HepG2 (cell line): ENCODE measurements around the gene TNS4.

Experiments used
- CEBPB ChIP-seq: IDR thresholded peaks from 2 replicates; pipeline ENCODE4 v1.6.1; 2011; ENCODE audit warnings: low read depth, low read length, improper control_type of control experiment, borderline replicate concordance
- HOXA9 ChIP-seq: sonication (generic); formaldehyde crosslinking; IDR thresholded peaks from 2 replicates; pipeline ENCODE4 v1.8.1; 2022; ENCODE audit warnings: missing genetic modification reagents, mild to moderate bottlenecking, moderate library complexity, borderline replicate concordance
- MXI1 ChIP-seq: IDR thresholded peaks from 3 replicates; pipeline ENCODE4 v1.6.1; 2012; ENCODE audit warnings: low read depth, low read length, inconsistent platforms, borderline replicate concordance
- PHB2 ChIP-seq: fragments of 450-650 bp; IDR thresholded peaks from 2 replicates; pipeline ENCODE4 v1.6.1; 2018; ENCODE audit not compliant: partially characterized antibody
- SCMH1 ChIP-seq: sonication (generic); formaldehyde crosslinking; IDR thresholded peaks from 2 replicates; pipeline ENCODE4 v1.9.0; 2021; ENCODE audit warnings: missing genetic modification reagents, mild to moderate bottlenecking, borderline replicate concordance
- TBL1XR1 ChIP-seq: fragments of 150-350 bp; IDR thresholded peaks from 2 replicates; pipeline ENCODE4 v1.6.1; 2014; ENCODE audit warnings: borderline replicate concordance, low read length; ENCODE audit not compliant: partially characterized antibody
- TBX3 ChIP-seq: fragments of 450-650 bp; IDR thresholded peaks from 2 replicates; pipeline ENCODE4 v1.6.1; 2017; ENCODE audit warnings: antibody characterized with exemption, mild to moderate bottlenecking, inconsistent platforms, borderline replicate concordance
- ZNF326 ChIP-seq: sonication (generic); formaldehyde crosslinking; IDR thresholded peaks from 2 replicates; pipeline ENCODE4 v1.4.0; 2020; ENCODE audit warnings: missing genetic modification reagents, borderline replicate concordance
- TF ChIP-seq, protein P1 (sequence below): sonication (generic); formaldehyde crosslinking; IDR thresholded peaks from 2 replicates; pipeline ENCODE4 v1.4.0; 2020; ENCODE audit warnings: missing genetic modification reagents
- TF ChIP-seq, protein P2 (sequence below): sonication (generic); formaldehyde crosslinking; IDR thresholded peaks from 2 replicates; pipeline ENCODE4 v1.4.0; 2020; ENCODE audit warnings: missing genetic modification reagents, borderline replicate concordance
- TF ChIP-seq, protein P3 (sequence below): sonication (generic); formaldehyde crosslinking; IDR thresholded peaks from 2 replicates; pipeline ENCODE4 v1.5.0; 2020; ENCODE audit warnings: mild to moderate bottlenecking, missing genetic modification reagents, moderate library complexity
- TF ChIP-seq, protein P4 (sequence below): sonication (generic); formaldehyde crosslinking; IDR thresholded peaks from 2 replicates; pipeline ENCODE4 v1.4.0; 2020; ENCODE audit warnings: missing genetic modification reagents

DNA sequence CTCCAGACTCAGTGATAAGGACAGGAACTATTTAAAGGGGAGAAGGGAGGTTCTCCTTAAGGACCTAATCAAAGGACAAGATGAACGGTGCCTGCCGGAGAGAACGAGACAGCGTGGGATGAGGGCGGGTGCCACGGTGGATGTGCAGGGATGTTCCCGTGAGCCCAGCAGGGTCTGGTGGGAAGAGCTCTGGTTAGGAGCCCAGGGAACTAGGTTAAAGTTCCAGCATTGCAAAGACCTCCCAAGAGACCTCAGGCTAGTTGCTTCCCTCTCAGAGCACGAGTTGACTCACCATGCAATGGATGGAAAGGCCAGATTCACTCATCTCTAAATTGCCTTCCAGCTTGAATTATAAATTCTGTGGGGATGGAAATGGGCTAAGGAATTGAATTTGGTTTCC lies 49.2 kb upstream of the TNS4 start:
- TF ChIP-seq, protein P1, sequence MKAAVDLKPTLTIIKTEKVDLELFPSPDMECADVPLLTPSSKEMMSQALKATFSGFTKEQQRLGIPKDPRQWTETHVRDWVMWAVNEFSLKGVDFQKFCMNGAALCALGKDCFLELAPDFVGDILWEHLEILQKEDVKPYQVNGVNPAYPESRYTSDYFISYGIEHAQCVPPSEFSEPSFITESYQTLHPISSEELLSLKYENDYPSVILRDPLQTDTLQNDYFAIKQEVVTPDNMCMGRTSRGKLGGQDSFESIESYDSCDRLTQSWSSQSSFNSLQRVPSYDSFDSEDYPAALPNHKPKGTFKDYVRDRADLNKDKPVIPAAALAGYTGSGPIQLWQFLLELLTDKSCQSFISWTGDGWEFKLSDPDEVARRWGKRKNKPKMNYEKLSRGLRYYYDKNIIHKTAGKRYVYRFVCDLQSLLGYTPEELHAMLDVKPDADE, result no peak
- TF ChIP-seq HOXA9 (CRISPR knock-in tag) (no peak), PHB2 (no peak), SCMH1 (CRISPR knock-in tag) (no peak), TBL1XR1 (no peak), ZNF326 (CRISPR knock-in tag) (no peak), TBX3 (no peak), MXI1 (no peak), CEBPB (no peak)
- TF ChIP-seq, protein P2, sequence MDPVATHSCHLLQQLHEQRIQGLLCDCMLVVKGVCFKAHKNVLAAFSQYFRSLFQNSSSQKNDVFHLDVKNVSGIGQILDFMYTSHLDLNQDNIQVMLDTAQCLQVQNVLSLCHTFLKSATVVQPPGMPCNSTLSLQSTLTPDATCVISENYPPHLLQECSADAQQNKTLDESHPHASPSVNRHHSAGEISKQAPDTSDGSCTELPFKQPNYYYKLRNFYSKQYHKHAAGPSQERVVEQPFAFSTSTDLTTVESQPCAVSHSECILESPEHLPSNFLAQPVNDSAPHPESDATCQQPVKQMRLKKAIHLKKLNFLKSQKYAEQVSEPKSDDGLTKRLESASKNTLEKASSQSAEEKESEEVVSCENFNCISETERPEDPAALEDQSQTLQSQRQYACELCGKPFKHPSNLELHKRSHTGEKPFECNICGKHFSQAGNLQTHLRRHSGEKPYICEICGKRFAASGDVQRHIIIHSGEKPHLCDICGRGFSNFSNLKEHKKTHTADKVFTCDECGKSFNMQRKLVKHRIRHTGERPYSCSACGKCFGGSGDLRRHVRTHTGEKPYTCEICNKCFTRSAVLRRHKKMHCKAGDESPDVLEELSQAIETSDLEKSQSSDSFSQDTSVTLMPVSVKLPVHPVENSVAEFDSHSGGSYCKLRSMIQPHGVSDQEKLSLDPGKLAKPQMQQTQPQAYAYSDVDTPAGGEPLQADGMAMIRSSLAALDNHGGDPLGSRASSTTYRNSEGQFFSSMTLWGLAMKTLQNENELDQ (CRISPR knock-in tag), result no peak
- TF ChIP-seq, protein P3, sequence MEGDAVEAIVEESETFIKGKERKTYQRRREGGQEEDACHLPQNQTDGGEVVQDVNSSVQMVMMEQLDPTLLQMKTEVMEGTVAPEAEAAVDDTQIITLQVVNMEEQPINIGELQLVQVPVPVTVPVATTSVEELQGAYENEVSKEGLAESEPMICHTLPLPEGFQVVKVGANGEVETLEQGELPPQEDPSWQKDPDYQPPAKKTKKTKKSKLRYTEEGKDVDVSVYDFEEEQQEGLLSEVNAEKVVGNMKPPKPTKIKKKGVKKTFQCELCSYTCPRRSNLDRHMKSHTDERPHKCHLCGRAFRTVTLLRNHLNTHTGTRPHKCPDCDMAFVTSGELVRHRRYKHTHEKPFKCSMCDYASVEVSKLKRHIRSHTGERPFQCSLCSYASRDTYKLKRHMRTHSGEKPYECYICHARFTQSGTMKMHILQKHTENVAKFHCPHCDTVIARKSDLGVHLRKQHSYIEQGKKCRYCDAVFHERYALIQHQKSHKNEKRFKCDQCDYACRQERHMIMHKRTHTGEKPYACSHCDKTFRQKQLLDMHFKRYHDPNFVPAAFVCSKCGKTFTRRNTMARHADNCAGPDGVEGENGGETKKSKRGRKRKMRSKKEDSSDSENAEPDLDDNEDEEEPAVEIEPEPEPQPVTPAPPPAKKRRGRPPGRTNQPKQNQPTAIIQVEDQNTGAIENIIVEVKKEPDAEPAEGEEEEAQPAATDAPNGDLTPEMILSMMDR (CRISPR knock-in tag), result no peak
- TF ChIP-seq, protein P4, sequence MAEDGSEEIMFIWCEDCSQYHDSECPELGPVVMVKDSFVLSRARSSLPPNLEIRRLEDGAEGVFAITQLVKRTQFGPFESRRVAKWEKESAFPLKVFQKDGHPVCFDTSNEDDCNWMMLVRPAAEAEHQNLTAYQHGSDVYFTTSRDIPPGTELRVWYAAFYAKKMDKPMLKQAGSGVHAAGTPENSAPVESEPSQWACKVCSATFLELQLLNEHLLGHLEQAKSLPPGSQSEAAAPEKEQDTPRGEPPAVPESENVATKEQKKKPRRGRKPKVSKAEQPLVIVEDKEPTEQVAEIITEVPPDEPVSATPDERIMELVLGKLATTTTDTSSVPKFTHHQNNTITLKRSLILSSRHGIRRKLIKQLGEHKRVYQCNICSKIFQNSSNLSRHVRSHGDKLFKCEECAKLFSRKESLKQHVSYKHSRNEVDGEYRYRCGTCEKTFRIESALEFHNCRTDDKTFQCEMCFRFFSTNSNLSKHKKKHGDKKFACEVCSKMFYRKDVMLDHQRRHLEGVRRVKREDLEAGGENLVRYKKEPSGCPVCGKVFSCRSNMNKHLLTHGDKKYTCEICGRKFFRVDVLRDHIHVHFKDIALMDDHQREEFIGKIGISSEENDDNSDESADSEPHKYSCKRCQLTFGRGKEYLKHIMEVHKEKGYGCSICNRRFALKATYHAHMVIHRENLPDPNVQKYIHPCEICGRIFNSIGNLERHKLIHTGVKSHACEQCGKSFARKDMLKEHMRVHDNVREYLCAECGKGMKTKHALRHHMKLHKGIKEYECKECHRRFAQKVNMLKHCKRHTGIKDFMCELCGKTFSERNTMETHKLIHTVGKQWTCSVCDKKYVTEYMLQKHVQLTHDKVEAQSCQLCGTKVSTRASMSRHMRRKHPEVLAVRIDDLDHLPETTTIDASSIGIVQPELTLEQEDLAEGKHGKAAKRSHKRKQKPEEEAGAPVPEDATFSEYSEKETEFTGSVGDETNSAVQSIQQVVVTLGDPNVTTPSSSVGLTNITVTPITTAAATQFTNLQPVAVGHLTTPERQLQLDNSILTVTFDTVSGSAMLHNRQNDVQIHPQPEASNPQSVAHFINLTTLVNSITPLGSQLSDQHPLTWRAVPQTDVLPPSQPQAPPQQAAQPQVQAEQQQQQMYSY (CRISPR knock-in tag), result no peak
